H9 (cell line): ENCODE data around the gene LRRC15. TPM values are rescaled to one million over a fixed set of nuclear protein-coding genes. Genes with fewer than 3 reads are reported as not detected.

Experiments used
- DNase-seq: peaks from one replicate; pipeline ENCODE4 v3.0.0-alpha.2; 2017
- H2AFZ ChIP-seq: one replicate; pipeline ENCODE4 v1.6.1; 2013; ENCODE audit warnings: mild to moderate bottlenecking, low read length, control low read depth, moderate library complexity
- H2AK5ac ChIP-seq: 2 replicates; pipeline ENCODE4 v1.6.1; 2013; ENCODE audit warnings: low read length, control low read depth, mixed read lengths; ENCODE audit not compliant: insufficient read length
- H2BK120ac ChIP-seq: one replicate; pipeline ENCODE4 v1.6.1; 2013; ENCODE audit warnings: low read depth, mild to moderate bottlenecking, low read length, control low read depth, inconsistent platforms; ENCODE audit not compliant: poor library complexity, severe bottlenecking
- H2BK12ac ChIP-seq: 2 replicates; pipeline ENCODE4 v1.6.1; 2013; ENCODE audit warnings: low read length, control low read depth, mixed read lengths, low read depth; ENCODE audit not compliant: insufficient read length
- H2BK15ac ChIP-seq: 2 replicates; pipeline ENCODE4 v1.6.1; 2013; ENCODE audit warnings: low read depth, low read length, control low read depth
- H2BK20ac ChIP-seq: one replicate; pipeline ENCODE4 v1.6.1; 2013; ENCODE audit warnings: low read depth, mild to moderate bottlenecking, low read length, control low read depth, inconsistent platforms; ENCODE audit not compliant: poor library complexity, severe bottlenecking
- H2BK5ac ChIP-seq: 2 replicates; pipeline ENCODE4 v1.6.1; 2013; ENCODE audit warnings: low read length, control low read depth, mixed read lengths; ENCODE audit not compliant: insufficient read length
- H3K14ac ChIP-seq: 2 replicates; pipeline ENCODE4 v1.6.1; 2013; ENCODE audit warnings: low read length, control low read depth; ENCODE audit not compliant: insufficient read depth
- H3K18ac ChIP-seq: 2 replicates; pipeline ENCODE4 v1.6.1; 2013; ENCODE audit warnings: low read depth, mild to moderate bottlenecking, mixed read lengths, low read length, control low read depth; ENCODE audit not compliant: insufficient read length
- H3K23ac ChIP-seq: 2 replicates; pipeline ENCODE4 v1.6.1; 2013; ENCODE audit warnings: low read length, control low read depth, mixed read lengths, low read depth; ENCODE audit not compliant: insufficient read length
- H3K23me2 ChIP-seq: 2 replicates; pipeline ENCODE4 v1.6.1; 2013; ENCODE audit warnings: low read depth, mild to moderate bottlenecking, mixed read lengths, low read length, control low read depth; ENCODE audit not compliant: insufficient read length, poor library complexity, severe bottlenecking
- H3K27ac ChIP-seq: 2 replicates; pipeline ENCODE4 v1.5.1; 2013; ENCODE audit warnings: low read length, control low read depth, mixed read lengths, low read depth; ENCODE audit not compliant: insufficient read length
- H3K27me3 ChIP-seq: 2 replicates; pipeline ENCODE4 v1.6.1; 2013; ENCODE audit warnings: low read length, control low read depth, inconsistent platforms; ENCODE audit not compliant: insufficient read depth
- H3K4ac ChIP-seq: 2 replicates; pipeline ENCODE4 v1.6.1; 2013; ENCODE audit warnings: low read depth, mild to moderate bottlenecking, control low read depth, inconsistent platforms, low read length, moderate library complexity
- H3K4me1 ChIP-seq: 2 replicates; pipeline ENCODE4 v1.6.1; 2013; ENCODE audit warnings: low read length, control low read depth, inconsistent platforms; ENCODE audit not compliant: insufficient read depth
- H3K4me2 ChIP-seq: 2 replicates; pipeline ENCODE4 v1.6.1; 2013; ENCODE audit warnings: low read length, control low read depth, mixed read lengths; ENCODE audit not compliant: insufficient read length, insufficient read depth
- H3K56ac ChIP-seq: 2 replicates; pipeline ENCODE4 v1.6.1; 2013; ENCODE audit warnings: low read depth, mild to moderate bottlenecking, mixed read lengths, low read length, control low read depth; ENCODE audit not compliant: insufficient read length
- H3K79me1 ChIP-seq: 2 replicates; pipeline ENCODE4 v1.6.1; 2013; ENCODE audit warnings: low read depth, mild to moderate bottlenecking, moderate library complexity, low read length, control low read depth, inconsistent platforms; ENCODE audit not compliant: insufficient read depth, poor library complexity, severe bottlenecking
- H3K79me2 ChIP-seq: 2 replicates; pipeline ENCODE4 v1.6.1; 2013; ENCODE audit warnings: low read length, control low read depth, inconsistent platforms; ENCODE audit not compliant: insufficient read depth
- H3K9ac ChIP-seq: 2 replicates; pipeline ENCODE4 v1.6.1; 2013; ENCODE audit warnings: low read length, control low read depth, mixed read lengths; ENCODE audit not compliant: insufficient read length; ENCODE audit errors: extremely low read depth
- H3K9me3 ChIP-seq: one replicate; pipeline ENCODE4 v1.6.1; 2013; ENCODE audit warnings: low read depth, low read length, inconsistent platforms; ENCODE audit not compliant: control insufficient read depth
- H3T11ph ChIP-seq: one replicate; pipeline ENCODE4 v1.6.1; 2013; ENCODE audit warnings: mild to moderate bottlenecking, low read length, control low read depth, inconsistent platforms
- H4K20me1 ChIP-seq: one replicate; pipeline ENCODE4 v1.6.1; 2013; ENCODE audit not compliant: control insufficient read depth, insufficient read length, insufficient read depth
- H4K5ac ChIP-seq: 2 replicates; pipeline ENCODE4 v1.6.1; 2013; ENCODE audit warnings: low read depth, mild to moderate bottlenecking, mixed read lengths, low read length, control low read depth; ENCODE audit not compliant: insufficient read length
- H4K8ac ChIP-seq: replicated peaks from 2 replicates; pipeline ENCODE4 v1.6.1; 2013; ENCODE audit warnings: low read length, control low read depth, mixed read lengths, low read depth; ENCODE audit not compliant: insufficient read length
- H4K91ac ChIP-seq: 2 replicates; pipeline ENCODE4 v1.6.1; 2013; ENCODE audit warnings: low read depth, mild to moderate bottlenecking, moderate library complexity, mixed read lengths, low read length, control low read depth; ENCODE audit not compliant: insufficient read length
- H3K27ac Mint-ChIP-seq, 3 experiments: 2 replicates in 2 of 3; 3 replicates in 1 of 3; pipeline ENCODE4 v1.8.0; 2020 to 2021; ENCODE audit warnings: mixed read lengths in 3 of 3, mild to moderate bottlenecking in 1 of 3, moderate library complexity in 1 of 3
- H3K27me3 Mint-ChIP-seq: 2 replicates; pipeline ENCODE4 v1.8.0; 2021; ENCODE audit warnings: low read depth, mild to moderate bottlenecking, moderate library complexity, mixed read lengths
- H3K36me3 Mint-ChIP-seq, 3 experiments: 2 replicates in 2 of 3; 3 replicates in 1 of 3; pipeline ENCODE4 v1.8.0; 2020 to 2021; ENCODE audit warnings: low read depth in 3 of 3, mixed read lengths in 3 of 3; ENCODE audit not compliant: insufficient read depth in 1 of 3
- H3K4me1 Mint-ChIP-seq, 2 experiments: 2 replicates each; pipeline ENCODE4 v1.8.0; 2020; ENCODE audit warnings: mixed read lengths in 2 of 2
- H3K4me3 Mint-ChIP-seq, 2 experiments: 2 replicates in 1 of 2; 3 replicates in 1 of 2; pipeline ENCODE4 v1.8.0; 2020 to 2021; ENCODE audit warnings: mild to moderate bottlenecking in 2 of 2, mixed read lengths in 2 of 2, moderate library complexity in 1 of 2
- H3K9me3 Mint-ChIP-seq, 2 experiments: 2 replicates in 1 of 2; 3 replicates in 1 of 2; pipeline ENCODE4 v1.8.0; 2020; ENCODE audit warnings: mild to moderate bottlenecking in 2 of 2, mixed read lengths in 2 of 2, moderate library complexity in 1 of 2
- WGBS: extraction: QIAGEN DNeasy Blood & Tissue Kit; methylation state at CpG from one replicate; pipeline ENCODE4 v1.1.7; 2013; ENCODE audit warnings: missing lambda C conversion rate, low lambda C conversion rate, mixed read lengths; ENCODE audit not compliant: insufficient read length; ENCODE audit errors: extremely low coverage; 5-methylcytosine and 5-hydroxymethylcytosine counted together
- total RNA-seq: library from RNA; stranded (reverse); gene quantifications from 2 replicates; pipeline ENCODE4 v1.2.1, GENCODE V29; 2021
- TF ChIP-seq, protein P1 (sequence below): fragments of 200-600 bp; sonication (generic); conservative IDR thresholded peaks from 3 replicates; pipeline ENCODE4 v1.8.0; 2021; ENCODE audit warnings: antibody characterized with exemption, mild to moderate bottlenecking

LRRC15 gene
- total RNA-seq, 1 experiment from 2014 or later: 0.07 TPM

- Histone ChIP-seq H3K9me3 (no peaks in the 10 kb centered on the region), H3K4me1 (no peaks in the 10 kb centered on the region; the same call in 1 of the 2 replicates), H2AK5ac (no peak overlapping the region), H4K5ac (no peak overlapping the region), H3K27ac (no peak overlapping the region), H3K27me3 (peaks cover 16% of the 10 kb centered on the region; the same call in 1 of the 2 replicates), H3K14ac (no peak overlapping the region), H3K23me2 (peaks cover 11% of the 10 kb centered on the region), H2BK20ac (no peak overlapping the region), H3K18ac (no peak overlapping the region), H3K79me1 (no peaks in the 10 kb centered on the region), H2BK12ac (no peak overlapping the region), H2BK5ac (no peak overlapping the region), H2AFZ (no peak overlapping the region), H3K9ac (no peak overlapping the region), H3K4ac (no peak overlapping the region), H3T11ph (no peak overlapping the region), H3K56ac (no peak overlapping the region), H4K91ac (no peak overlapping the region), H3K4me2 (no peak overlapping the region), H3K79me2 (no peaks in the 10 kb centered on the region), H3K23ac (no peak overlapping the region), H2BK120ac (no peak overlapping the region), H2BK15ac (no peak overlapping the region), H4K20me1 (no peaks in the 10 kb centered on the region), H4K8ac (no peak overlapping the region)
- Mint-ChIP-seq H3K36me3 (peaks cover 0 to 6% (median 0%) of the 10 kb centered on the region in 3 experiments; a peak in 3 of 7 replicates), H3K9me3 (no peaks in the 10 kb centered on the region; a peak in 1 of 5 replicates), H3K27me3 (peaks cover 2% of the 10 kb centered on the region; the same call in 1 of the 2 replicates), H3K4me1 (peaks cover 2 to 14% of the 10 kb centered on the region in 2 experiments), H3K27ac (no peak overlapping the region), H3K4me3 (no peak overlapping the region)
- TF ChIP-seq, protein P1, sequence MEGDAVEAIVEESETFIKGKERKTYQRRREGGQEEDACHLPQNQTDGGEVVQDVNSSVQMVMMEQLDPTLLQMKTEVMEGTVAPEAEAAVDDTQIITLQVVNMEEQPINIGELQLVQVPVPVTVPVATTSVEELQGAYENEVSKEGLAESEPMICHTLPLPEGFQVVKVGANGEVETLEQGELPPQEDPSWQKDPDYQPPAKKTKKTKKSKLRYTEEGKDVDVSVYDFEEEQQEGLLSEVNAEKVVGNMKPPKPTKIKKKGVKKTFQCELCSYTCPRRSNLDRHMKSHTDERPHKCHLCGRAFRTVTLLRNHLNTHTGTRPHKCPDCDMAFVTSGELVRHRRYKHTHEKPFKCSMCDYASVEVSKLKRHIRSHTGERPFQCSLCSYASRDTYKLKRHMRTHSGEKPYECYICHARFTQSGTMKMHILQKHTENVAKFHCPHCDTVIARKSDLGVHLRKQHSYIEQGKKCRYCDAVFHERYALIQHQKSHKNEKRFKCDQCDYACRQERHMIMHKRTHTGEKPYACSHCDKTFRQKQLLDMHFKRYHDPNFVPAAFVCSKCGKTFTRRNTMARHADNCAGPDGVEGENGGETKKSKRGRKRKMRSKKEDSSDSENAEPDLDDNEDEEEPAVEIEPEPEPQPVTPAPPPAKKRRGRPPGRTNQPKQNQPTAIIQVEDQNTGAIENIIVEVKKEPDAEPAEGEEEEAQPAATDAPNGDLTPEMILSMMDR: no peak
- no CpG with 5 or more reads among the region's 9 CpGs for WGBS
- no peak for DNase-seq
Observed at GRCh38 chr3:194401346-194401745, 31.8 kb upstream of the LRRC15 start.
